Esophagus muscularis mucosa (tissue), 3 donors: ENCODE measurements around the gene STYXL2.

ENCODE experiments used
- POLR2A ChIP-seq: fragments of 450-650 bp; IDR thresholded peaks from one replicate; pipeline ENCODE4 v1.6.1; 2017; ENCODE audit warnings: antibody characterized with exemption, moderate library complexity, mild to moderate bottlenecking, low read depth
- TF ChIP-seq, protein P1 (sequence below), 3 experiments: fragments of 200-600 bp in 2 of 3; fragments of 450-650 bp in 1 of 3; sonication (generic) in 2 of 3; IDR thresholded peaks; one replicate each; pipeline ENCODE4 v1.5.1; 2017 to 2019; ENCODE audit warnings: antibody characterized with exemption in 3 of 3, mild to moderate bottlenecking in 2 of 3, moderate library complexity in 1 of 3

DNA sequence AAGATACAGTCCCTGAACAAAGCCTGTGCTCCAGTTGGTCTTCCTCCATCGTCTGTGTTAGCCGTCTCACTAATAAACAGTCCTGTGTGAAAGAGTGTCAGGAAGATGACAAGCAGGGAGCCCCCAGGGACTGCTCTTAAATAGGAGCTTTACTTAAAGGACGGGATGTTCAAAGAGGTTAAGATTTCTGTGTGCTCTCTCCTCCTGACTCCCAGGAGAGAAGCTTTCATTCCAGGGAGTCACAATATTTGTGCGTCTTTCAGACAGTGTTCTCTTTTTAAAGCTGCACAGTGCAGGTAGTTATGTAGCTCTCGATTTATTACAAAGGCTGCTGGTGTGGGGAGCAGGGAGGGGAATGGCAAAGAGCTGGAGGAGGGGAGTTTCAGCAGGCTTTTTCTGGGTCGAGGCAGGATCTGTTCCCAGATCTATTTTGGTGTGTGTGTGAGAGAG, 43.5 kb downstream of the STYXL2 start:
- TF ChIP-seq, protein P1, sequence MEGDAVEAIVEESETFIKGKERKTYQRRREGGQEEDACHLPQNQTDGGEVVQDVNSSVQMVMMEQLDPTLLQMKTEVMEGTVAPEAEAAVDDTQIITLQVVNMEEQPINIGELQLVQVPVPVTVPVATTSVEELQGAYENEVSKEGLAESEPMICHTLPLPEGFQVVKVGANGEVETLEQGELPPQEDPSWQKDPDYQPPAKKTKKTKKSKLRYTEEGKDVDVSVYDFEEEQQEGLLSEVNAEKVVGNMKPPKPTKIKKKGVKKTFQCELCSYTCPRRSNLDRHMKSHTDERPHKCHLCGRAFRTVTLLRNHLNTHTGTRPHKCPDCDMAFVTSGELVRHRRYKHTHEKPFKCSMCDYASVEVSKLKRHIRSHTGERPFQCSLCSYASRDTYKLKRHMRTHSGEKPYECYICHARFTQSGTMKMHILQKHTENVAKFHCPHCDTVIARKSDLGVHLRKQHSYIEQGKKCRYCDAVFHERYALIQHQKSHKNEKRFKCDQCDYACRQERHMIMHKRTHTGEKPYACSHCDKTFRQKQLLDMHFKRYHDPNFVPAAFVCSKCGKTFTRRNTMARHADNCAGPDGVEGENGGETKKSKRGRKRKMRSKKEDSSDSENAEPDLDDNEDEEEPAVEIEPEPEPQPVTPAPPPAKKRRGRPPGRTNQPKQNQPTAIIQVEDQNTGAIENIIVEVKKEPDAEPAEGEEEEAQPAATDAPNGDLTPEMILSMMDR (IDR thresholded peaks at IDR 0.05): no peak
- TF ChIP-seq POLR2A: no peak
